IMR-90 (cell line): Measurements from ENCODE around the gene ZBP1. TPM values are rescaled to one million over a fixed set of nuclear protein-coding genes. Genes with fewer than 3 reads are reported as not detected.

ENCODE experiments used
- ATAC-seq: fragments of 200-7000 bp; cut with Tn5 transposase; 2 replicates; pipeline ENCODE4 v1.9.1; 2020; ENCODE audit warnings: low read depth, mild to moderate bottlenecking, moderate library complexity
- BruUV-seq: library from RNA; stranded (reverse); fragments of 400-500 nt; replicated peaks from 2 replicates; lab custom pipeline; 2021; lab: Mats Ljungman, UMichigan
- CTCF ChIA-PET: fragments of 300-600 bp; formaldehyde crosslinking; extraction: SDS; loops from one replicate; lab custom pipeline; 2021; ENCODE audit warnings: antibody characterized with exemption; lab: Yijun Ruan, JAX
- POLR2A ChIA-PET: fragments of 300-600 bp; sonication (Branson Sonifier 250); formaldehyde crosslinking; loops from one replicate; lab custom pipeline; 2022; ENCODE audit warnings: antibody characterized with exemption; ENCODE audit not compliant: unreplicated experiment; lab: Charles Lee
- DNase-seq: peaks from one replicate; pipeline ENCODE4 v3.0.0; 2013
- H2AFZ ChIP-seq: replicated peaks from 2 replicates; pipeline ENCODE3; 2013; ENCODE audit warnings: low read length, mild to moderate bottlenecking; ENCODE audit not compliant: poor library complexity
- H2AK5ac ChIP-seq: 2 replicates; pipeline ENCODE4 v1.6.1; 2013; ENCODE audit warnings: low read depth, low read length, inconsistent platforms
- H2AK9ac ChIP-seq: replicated peaks from 2 replicates; pipeline ENCODE3; 2013; ENCODE audit warnings: mild to moderate bottlenecking, low read depth, low read length, moderate library complexity; ENCODE audit not compliant: poor library complexity
- H2BK120ac ChIP-seq: 2 replicates; pipeline ENCODE4 v1.6.1; 2013; ENCODE audit warnings: low read depth, low read length, inconsistent platforms
- H2BK15ac ChIP-seq: 3 replicates; pipeline ENCODE4 v1.6.1; 2013; ENCODE audit warnings: low read depth, low read length, inconsistent platforms
- H2BK20ac ChIP-seq: 2 replicates; pipeline ENCODE4 v1.6.1; 2013; ENCODE audit warnings: low read depth, mild to moderate bottlenecking, inconsistent platforms, low read length, moderate library complexity
- H2BK5ac ChIP-seq: 2 replicates; pipeline ENCODE4 v1.6.1; 2013; ENCODE audit warnings: mild to moderate bottlenecking, low read depth, low read length, inconsistent platforms; ENCODE audit not compliant: poor library complexity, severe bottlenecking
- H3K14ac ChIP-seq: replicated peaks from 2 replicates; pipeline ENCODE4 v1.6.1; 2013; ENCODE audit warnings: low read depth, low read length, inconsistent platforms
- H3K18ac ChIP-seq: 2 replicates; pipeline ENCODE4 v1.6.1; 2013; ENCODE audit warnings: low read depth, low read length, control low read depth
- H3K23ac ChIP-seq: 2 replicates; pipeline ENCODE4 v1.6.1; 2013; ENCODE audit warnings: low read depth, low read length, inconsistent platforms
- H3K27ac ChIP-seq: 2 replicates; pipeline ENCODE4 v1.5.1; 2013; ENCODE audit warnings: mild to moderate bottlenecking, control low read depth, low read length; ENCODE audit not compliant: insufficient read depth
- H3K27me3 ChIP-seq: 2 replicates; pipeline ENCODE4 v1.6.1; 2013; ENCODE audit warnings: low read length; ENCODE audit not compliant: control insufficient read depth, insufficient read depth
- H3K36me3 ChIP-seq: 2 replicates; pipeline ENCODE4 v1.6.1; 2013; ENCODE audit warnings: low read length, mixed read lengths; ENCODE audit not compliant: control insufficient read depth, insufficient read depth
- H3K4ac ChIP-seq: 2 replicates; pipeline ENCODE4 v1.6.1; 2013; ENCODE audit warnings: low read depth, low read length, inconsistent platforms
- H3K4me1 ChIP-seq: 2 replicates; pipeline ENCODE4 v1.6.1; 2013; ENCODE audit warnings: low read length, mixed read lengths; ENCODE audit not compliant: control insufficient read depth, insufficient read depth
- H3K4me2 ChIP-seq: 2 replicates; pipeline ENCODE4 v1.6.1; 2013; ENCODE audit warnings: low read depth, mild to moderate bottlenecking, control low read depth, low read length, moderate library complexity
- H3K4me3 ChIP-seq: 2 replicates; pipeline ENCODE4 v1.5.1; 2013; ENCODE audit warnings: low read depth, mild to moderate bottlenecking, control low read depth, low read length, moderate library complexity; ENCODE audit not compliant: insufficient read depth
- H3K56ac ChIP-seq: 2 replicates; pipeline ENCODE4 v1.6.1; 2013; ENCODE audit warnings: low read length, inconsistent platforms; ENCODE audit not compliant: insufficient read depth; ENCODE audit errors: extremely low read depth
- H3K79me1 ChIP-seq, 2 experiments: 2 replicates each; pipeline ENCODE4 v1.6.1; 2013; ENCODE audit warnings: low read length in 2 of 2, inconsistent platforms in 1 of 2, low read depth in 1 of 2
- H3K9ac ChIP-seq: 2 replicates; pipeline ENCODE4 v1.6.1; 2013; ENCODE audit warnings: low read depth, low read length, control low read depth
- H3K9me1 ChIP-seq: 2 replicates; pipeline ENCODE4 v1.6.1; 2013; ENCODE audit warnings: low read length, inconsistent platforms; ENCODE audit not compliant: insufficient read depth
- H3K9me3 ChIP-seq: 2 replicates; pipeline ENCODE4 v1.6.1; 2013; ENCODE audit warnings: low read length; ENCODE audit not compliant: control insufficient read depth, insufficient read depth
- H4K20me1 ChIP-seq: 2 replicates; pipeline ENCODE4 v1.6.1; 2013; ENCODE audit warnings: low read length, inconsistent platforms; ENCODE audit not compliant: insufficient read depth
- H4K5ac ChIP-seq: 2 replicates; pipeline ENCODE4 v1.6.1; 2013; ENCODE audit warnings: mild to moderate bottlenecking, low read depth, low read length, control low read depth
- H4K8ac ChIP-seq, 2 experiments: 2 replicates each; pipeline ENCODE4 v1.6.1; 2013; ENCODE audit warnings: low read depth in 2 of 2, low read length in 2 of 2, control low read depth in 1 of 2, inconsistent platforms in 1 of 2
- H4K91ac ChIP-seq: 2 replicates; pipeline ENCODE4 v1.6.1; 2013; ENCODE audit warnings: low read depth, low read length, inconsistent platforms; ENCODE audit not compliant: insufficient read depth
- MXI1 ChIP-seq: IDR thresholded peaks from 2 replicates; pipeline ENCODE4 v1.6.1; 2012; ENCODE audit warnings: low read depth, mild to moderate bottlenecking, low read length, moderate library complexity, borderline replicate concordance
- WGBS, 2 experiments: methylation state at CpG; one replicate each; pipeline versions ENCODE4 v1.1.5 to v1.1.7; 2013; ENCODE audit warnings: missing lambda C conversion rate in 2 of 2; ENCODE audit not compliant: insufficient read length in 1 of 2; ENCODE audit errors: extremely low coverage in 2 of 2; 5-methylcytosine and 5-hydroxymethylcytosine counted together
- dilution Hi-C: fragments of 300-500 bp; cut with HindIII; formaldehyde crosslinking; loops from one replicate; pipeline ENCODE4 v1.14.3; 2018; ENCODE audit warnings: low sequenced_read_pairs; ENCODE audit not compliant: unreplicated experiment
- in situ Hi-C: fragments of 300-500 bp; cut with MboI; formaldehyde crosslinking; loops from 3 replicates; pipeline ENCODE4 v1.14.3; 2019; ENCODE audit warnings: low sequenced_read_pairs, inconsistent platforms, mixed read lengths
- intact Hi-C: fragments of 100-400 bp; cut with micrococcal nuclease; formaldehyde crosslinking; loops from 2 replicates; pipeline ENCODE4 v1.10.0; 2022
- polyA plus RNA-seq, 3 experiments: library from polyadenylated mRNA; depleted of rRNA; stranded (reverse); fragments of >200 nt; gene quantifications; 2 replicates each; pipeline ENCODE4 v1.2.3, GENCODE V29; 2012; ENCODE audit warnings: low replicate concordance in 1 of 3
- total RNA-seq: library from RNA; depleted of rRNA; stranded (reverse); fragments of >200 nt; gene quantifications from 2 replicates; pipeline ENCODE4 v1.2.3, GENCODE V29; 2012
- TF ChIP-seq, protein P1 (sequence below): fragments of 150-350 bp; IDR thresholded peaks from 2 replicates; pipeline ENCODE4 v1.6.1; 2017; ENCODE audit warnings: mild to moderate bottlenecking, antibody characterized with exemption, low read length, low read depth

The ZBP1 gene
- total and polyA plus RNA-seq, 2 of the 4 experiments (the other 2 are of a cell fraction), result not detected

DNA sequence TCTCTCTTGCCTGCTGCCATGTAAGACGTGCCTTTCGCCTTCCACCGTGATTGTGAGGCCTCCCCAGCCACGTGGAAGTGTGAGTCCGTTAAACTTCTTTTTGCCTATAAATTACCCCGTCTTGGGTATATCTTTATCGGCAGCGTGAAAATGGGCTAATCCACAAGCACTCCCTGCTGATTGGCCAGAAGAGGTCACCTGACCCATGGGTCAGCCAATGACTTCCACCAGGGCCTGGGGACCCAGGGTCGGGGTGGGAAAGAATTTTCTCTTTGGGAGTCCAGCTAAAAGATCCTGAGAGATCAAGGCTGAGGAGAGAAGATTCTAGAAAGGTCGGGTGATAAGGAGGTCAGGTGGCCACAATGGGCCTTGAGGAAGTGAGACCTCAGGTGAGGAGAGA lies 17.1 kb downstream of the ZBP1 start:
- intact Hi-C loops (no loop called here), in situ Hi-C loops (loop anchor here (10.0 kb wide), 1 partner anchor 582 kb away; no protein-coding TSS in a partner anchor), dilution Hi-C loops (no loop called here)
- no peak overlapping the region for H4K8ac ChIP-seq
- H3K4me2 ChIP-seq, result no peak overlapping the region
- WGBS, 2 experiments, result 90% methylated on average over 2 of the region's 10 CpGs; no CpG with 5 or more reads in 1 of the 2 experiments
- no peak overlapping the region for H4K5ac ChIP-seq
- H3K9me1 ChIP-seq, result no peaks in the 10 kb centered on the region
- H3K9me3 ChIP-seq, result no peaks in the 10 kb centered on the region
- no peak for DNase-seq
- ChIA-PET POLR2A (no interaction called here), CTCF (no interaction called here)
- H3K79me1 ChIP-seq, result no peaks in the 10 kb centered on the region
- H3K18ac ChIP-seq, result no peak overlapping the region
- BruUV-seq, result no TSS peak
- no peak overlapping the region for H2BK15ac ChIP-seq
- no peak overlapping the region for H3K56ac ChIP-seq
- TF ChIP-seq MXI1, result no peak
- TF ChIP-seq, protein P1, sequence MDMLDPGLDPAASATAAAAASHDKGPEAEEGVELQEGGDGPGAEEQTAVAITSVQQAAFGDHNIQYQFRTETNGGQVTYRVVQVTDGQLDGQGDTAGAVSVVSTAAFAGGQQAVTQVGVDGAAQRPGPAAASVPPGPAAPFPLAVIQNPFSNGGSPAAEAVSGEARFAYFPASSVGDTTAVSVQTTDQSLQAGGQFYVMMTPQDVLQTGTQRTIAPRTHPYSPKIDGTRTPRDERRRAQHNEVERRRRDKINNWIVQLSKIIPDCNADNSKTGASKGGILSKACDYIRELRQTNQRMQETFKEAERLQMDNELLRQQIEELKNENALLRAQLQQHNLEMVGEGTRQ, result 0 out of 2 replicates have a peak, but pooled peaks have one; percentile 10
- H4K20me1 ChIP-seq, result no peaks in the 10 kb centered on the region
- no peak overlapping the region for H3K4me3 ChIP-seq
- H2AFZ ChIP-seq, result no peak overlapping the region
- no peak overlapping the region for H3K23ac ChIP-seq
- H2AK9ac ChIP-seq, result no peak overlapping the region
- no peak overlapping the region for H2BK5ac ChIP-seq
- no peak overlapping the region for H3K14ac ChIP-seq
- no peak for ATAC-seq
- H3K36me3 ChIP-seq, result no peaks in the 10 kb centered on the region
- H4K91ac ChIP-seq, result no peak overlapping the region
- no peak overlapping the region for H3K27ac ChIP-seq
- no peak overlapping the region for H2AK5ac ChIP-seq
- H3K9ac ChIP-seq, result no peak overlapping the region
- no peak overlapping the region for H2BK20ac ChIP-seq
- H2BK120ac ChIP-seq, result no peak overlapping the region
- peaks cover 9% of the 10 kb centered on the region for H3K27me3 ChIP-seq
- no peak overlapping the region for H3K4ac ChIP-seq
- H3K4me1 ChIP-seq, result no peaks in the 10 kb centered on the region
